ENCODE results near the gene SERTM1. TPM values are rescaled to one million over a fixed set of nuclear protein-coding genes. Genes with fewer than 3 reads are reported as not detected.

SERTM1 gene
- total RNA-seq, 1 experiment from 2014 or later: not detected

DNA sequence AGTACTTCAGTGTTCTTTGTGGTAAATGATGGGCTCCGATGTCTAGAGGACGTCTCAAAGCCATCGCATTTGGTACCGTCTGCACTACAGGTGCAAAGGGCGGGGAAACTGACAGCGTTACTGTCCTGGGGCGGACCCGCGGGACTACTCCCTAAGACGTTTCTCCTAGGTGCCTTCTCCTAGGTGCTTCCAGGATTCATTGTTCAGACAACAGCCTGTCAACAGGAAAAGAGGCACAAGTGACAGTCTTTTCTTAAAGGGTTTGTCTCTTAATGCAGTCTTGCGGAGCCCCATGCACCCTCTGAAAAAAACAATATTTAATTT is 1.4 kb downstream of the SERTM1 start:
- BruUV-seq (replicated peaks): no TSS peak
- no peak overlapping the region for H3K4me3 ChIP-seq (ENCODE audit: low read length)
- no peaks in the 10 kb centered on the region for H3K36me3 ChIP-seq (ENCODE audit: low read depth, low read length)
- no peaks in the 10 kb centered on the region for H3K9me2 ChIP-seq (replicated peaks; ENCODE audit: low read length)
- H3F3A ChIP-seq (ENCODE audit: low read length, unreplicated experiment): no peaks in the 10 kb centered on the region
- no peak overlapping the region for H2AFZ ChIP-seq (ENCODE audit: low read length)
- POLR2A ChIA-PET (ENCODE audit: unreplicated experiment): no interaction called here
- intact Hi-C loops (cut with micrococcal nuclease): no loop called here
- no peaks in the 10 kb centered on the region for H3K9me3 ChIP-seq (ENCODE audit: low read length)
- no peak for TF ChIP-seq CTCF (conservative IDR thresholded peaks at IDR 0.05; ENCODE audit: low read depth, low read length)
- no peak for TF ChIP-seq EZH2 (IDR thresholded peaks at IDR 0.05; ENCODE audit: low read length, unreplicated experiment)
- no peak for TF ChIP-seq EZH2phosphoT487 (IDR thresholded peaks at IDR 0.05; ENCODE audit: borderline replicate concordance, low read length)
- ATAC-seq (no peak), DNase-seq (no peak)
- no peak overlapping the region for H3K4me2 ChIP-seq (ENCODE audit: low read length)
- CTCF ChIA-PET: no interaction called here
- H4K20me1 ChIP-seq (ENCODE audit: low read length): no peaks in the 10 kb centered on the region
- H3K27me3 ChIP-seq (ENCODE audit: low read length): peaks cover 33% of the 10 kb centered on the region
- no peaks in the 10 kb centered on the region for H3K4me1 ChIP-seq (ENCODE audit: insufficient read depth, low read length)
- no peak overlapping the region for H3K27ac ChIP-seq (ENCODE audit: low read length)
- no peak overlapping the region for H3K9ac ChIP-seq (ENCODE audit: low read length)
- no peaks in the 10 kb centered on the region for H3K79me2 ChIP-seq (ENCODE audit: low read length)

DNA sequence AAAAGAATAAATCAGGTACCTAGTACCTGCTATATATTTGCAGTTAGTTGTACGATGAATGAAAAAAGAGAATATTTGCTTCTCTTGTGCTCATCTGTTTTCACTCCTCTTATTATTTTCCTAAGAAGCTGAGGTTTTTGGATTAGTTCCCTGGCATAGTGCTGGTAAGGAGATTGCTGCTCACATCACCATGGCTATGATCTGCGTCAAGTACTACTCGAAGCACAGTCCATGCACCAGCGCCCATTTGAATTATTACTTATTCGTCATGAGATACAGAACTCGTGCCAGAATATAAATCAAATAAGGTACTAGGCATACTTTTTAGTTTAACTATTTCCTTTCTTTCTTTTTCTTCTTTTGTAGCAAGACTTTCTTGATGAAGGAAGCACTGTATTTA is 7.1 kb downstream of the SERTM1 start:
- Histone ChIP-seq H3K9me2 (replicated peaks; ENCODE audit: low read length) (no peaks in the 10 kb centered on the region), H4K20me1 (ENCODE audit: low read length) (no peaks in the 10 kb centered on the region), H3K9me3 (ENCODE audit: low read length) (no peaks in the 10 kb centered on the region), H3F3A (ENCODE audit: low read length, unreplicated experiment) (no peaks in the 10 kb centered on the region), H3K9ac (ENCODE audit: low read length) (no peak overlapping the region), H3K4me1 (ENCODE audit: insufficient read depth, low read length) (no peaks in the 10 kb centered on the region), H3K27me3 (ENCODE audit: low read length) (peaks cover 21% of the 10 kb centered on the region), H3K27ac (ENCODE audit: low read length) (no peak overlapping the region), H3K79me2 (ENCODE audit: low read length) (no peaks in the 10 kb centered on the region), H3K4me2 (ENCODE audit: low read length) (no peak overlapping the region), H3K4me3 (ENCODE audit: low read length) (no peak overlapping the region), H2AFZ (ENCODE audit: low read length) (no peak overlapping the region), H3K36me3 (ENCODE audit: low read depth, low read length) (no peaks in the 10 kb centered on the region)
- TF ChIP-seq EZH2 (IDR thresholded peaks at IDR 0.05; ENCODE audit: low read length, unreplicated experiment) (no peak), EZH2phosphoT487 (IDR thresholded peaks at IDR 0.05; ENCODE audit: borderline replicate concordance, low read length) (no peak), CTCF (conservative IDR thresholded peaks at IDR 0.05; ENCODE audit: low read depth, low read length) (no peak)
- no peak for ATAC-seq
- intact Hi-C loops (cut with micrococcal nuclease): no loop called here
- BruUV-seq (replicated peaks): no TSS peak
- CTCF ChIA-PET: no interaction called here
- POLR2A ChIA-PET (ENCODE audit: unreplicated experiment): no interaction called here
- DNase-seq: no peak

- POLR2A ChIA-PET (ENCODE audit: unreplicated experiment): no interaction called here
- CTCF ChIA-PET: no interaction called here
- H3K9me3 ChIP-seq (ENCODE audit: low read length): no peaks in the 10 kb centered on the region
Measured at GRCh38 chr13:36681894-36682624, 8.2 kb downstream of the SERTM1 start.

More at GRCh38 chr13:36681894-36682624, 8.2 kb downstream of the SERTM1 start:
- ATAC-seq (no peak), DNase-seq (no peak)
- H3K4me2 ChIP-seq (ENCODE audit: low read length): no peak overlapping the region
- no peak overlapping the region for H3K27ac ChIP-seq (ENCODE audit: low read length)
- no peak overlapping the region for H2AFZ ChIP-seq (ENCODE audit: low read length)
- peaks cover 13% of the 10 kb centered on the region; the same call in 1 of the 2 replicates for H3K27me3 ChIP-seq (ENCODE audit: low read length)
- no peaks in the 10 kb centered on the region for H3K79me2 ChIP-seq (ENCODE audit: low read length)
- no peak overlapping the region for H3K4me3 ChIP-seq (ENCODE audit: low read length)
- no TSS peak for BruUV-seq (replicated peaks)
- no peaks in the 10 kb centered on the region for H4K20me1 ChIP-seq (ENCODE audit: low read length)
- H3K4me1 ChIP-seq (ENCODE audit: insufficient read depth, low read length): no peaks in the 10 kb centered on the region
- H3K36me3 ChIP-seq (ENCODE audit: low read depth, low read length): no peaks in the 10 kb centered on the region
- no peaks in the 10 kb centered on the region for H3K9me2 ChIP-seq (replicated peaks; ENCODE audit: low read length)
- intact Hi-C loops (cut with micrococcal nuclease): no loop called here
- no peaks in the 10 kb centered on the region for H3F3A ChIP-seq (ENCODE audit: low read length, unreplicated experiment)
- H3K9ac ChIP-seq (ENCODE audit: low read length): no peak overlapping the region
- no peak for TF ChIP-seq CTCF (conservative IDR thresholded peaks at IDR 0.05; ENCODE audit: low read depth, low read length)
- no peak for TF ChIP-seq EZH2phosphoT487 (IDR thresholded peaks at IDR 0.05; ENCODE audit: borderline replicate concordance, low read length)
- no peak for TF ChIP-seq EZH2 (IDR thresholded peaks at IDR 0.05; ENCODE audit: low read length, unreplicated experiment)
